Dendritic cell treated with granulocyte-macrophage colony-stimulating factor and Interleukin-4, amounts not matched to agents 40 ng/mL and 50 ng/mL, for 4 days (primary cell): Measurements from ENCODE around the gene RASGEF1C.

Experiments used
- H3K27ac Mint-ChIP-seq: one replicate; pipeline ENCODE4 v1.8.0; 2022; ENCODE audit warnings: mild to moderate bottlenecking, mixed read lengths
- H3K27me3 Mint-ChIP-seq: one replicate; pipeline ENCODE4 v1.8.0; 2022; ENCODE audit warnings: mild to moderate bottlenecking, mixed read lengths
- H3K36me3 Mint-ChIP-seq: one replicate; pipeline ENCODE4 v1.8.0; 2022; ENCODE audit warnings: low read depth, mixed read lengths
- H3K4me1 Mint-ChIP-seq: one replicate; pipeline ENCODE4 v1.8.0; 2022; ENCODE audit warnings: low read depth, mixed read lengths
- H3K4me3 Mint-ChIP-seq: one replicate; pipeline ENCODE4 v1.8.0; 2022; ENCODE audit warnings: mild to moderate bottlenecking, moderate library complexity, mixed read lengths
- H3K9me3 Mint-ChIP-seq: one replicate; pipeline ENCODE4 v1.8.0; 2022; ENCODE audit warnings: mixed read lengths
- intact Hi-C: fragments of 100-400 bp; cut with micrococcal nuclease; formaldehyde crosslinking; loops from one replicate; pipeline ENCODE4 v1.15.0; 2022

The RASGEF1C gene

DNA sequence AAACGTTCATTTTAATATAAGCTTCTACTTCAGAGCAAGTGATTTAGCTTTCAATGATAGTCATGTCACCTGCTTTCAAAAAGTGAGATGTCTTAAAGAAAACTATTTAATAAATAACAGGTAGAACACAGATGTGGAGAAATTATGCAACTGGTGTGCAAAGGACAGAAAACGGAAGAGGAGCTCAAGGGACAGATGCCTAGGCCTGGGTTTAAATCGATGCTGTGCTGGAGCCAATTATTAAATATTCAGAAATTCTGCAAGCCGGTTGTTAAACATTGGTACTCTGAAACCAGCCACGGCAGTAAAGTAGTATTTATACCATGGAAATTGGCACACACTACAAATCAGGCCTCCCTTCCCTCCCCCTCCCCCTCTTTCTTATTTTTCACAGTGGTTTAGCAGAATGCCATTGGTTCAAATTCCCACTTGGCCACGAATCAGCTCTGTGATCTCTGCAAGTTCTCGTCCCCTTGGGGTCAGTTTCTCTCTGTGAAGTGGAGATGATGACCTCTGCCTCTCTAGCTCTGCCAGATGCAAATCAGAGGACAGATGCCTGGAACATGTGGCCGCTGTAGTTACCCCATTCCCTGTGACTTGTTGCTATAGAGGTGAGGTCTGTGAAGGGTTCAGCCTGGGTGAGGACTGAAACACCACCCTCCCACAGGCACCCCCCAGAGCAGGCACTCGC lies 131.3 kb downstream of the RASGEF1C start:
- intact Hi-C loops: loop anchor here (10.0 kb wide), 1 partner anchor 163 kb away; no protein-coding TSS in a partner anchor
- Mint-ChIP-seq H3K4me3 (no peak overlapping the region), H3K36me3 (no peaks in the 10 kb centered on the region), H3K27ac (no peak overlapping the region), H3K4me1 (peaks cover 21% of the 10 kb centered on the region), H3K27me3 (peaks cover 38% of the 10 kb centered on the region), H3K9me3 (no peaks in the 10 kb centered on the region)

DNA sequence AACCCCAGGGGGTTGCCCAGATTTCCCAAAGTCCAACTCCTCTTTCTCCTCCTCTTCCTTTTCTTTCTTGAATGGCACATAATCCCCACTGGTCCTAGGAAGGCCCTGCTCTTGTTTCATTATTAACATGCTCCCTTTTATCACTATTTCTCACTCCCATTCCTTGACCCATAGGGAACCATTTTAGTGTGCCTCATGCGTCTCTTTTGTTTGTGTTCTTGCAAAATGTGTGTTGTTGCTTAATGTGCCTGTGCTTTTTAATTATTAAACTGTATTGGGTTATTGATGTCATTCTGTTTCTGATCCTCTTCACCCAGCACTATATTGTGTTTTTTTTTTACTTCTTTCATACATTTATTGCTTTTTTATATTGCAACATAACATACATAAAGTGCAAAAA lies 133.3 kb downstream of the RASGEF1C start:
- intact Hi-C loops: loop anchor here (10.0 kb wide), 1 partner anchor 161 kb away; no protein-coding TSS in a partner anchor
- H3K27me3 Mint-ChIP-seq: peaks cover 23% of the 10 kb centered on the region
- H3K27ac Mint-ChIP-seq: no peak overlapping the region
- no peak overlapping the region for H3K4me3 Mint-ChIP-seq
- no peaks in the 10 kb centered on the region for H3K9me3 Mint-ChIP-seq
- H3K36me3 Mint-ChIP-seq: peaks cover 6% of the 10 kb centered on the region
- peaks cover 30% of the 10 kb centered on the region for H3K4me1 Mint-ChIP-seq

DNA sequence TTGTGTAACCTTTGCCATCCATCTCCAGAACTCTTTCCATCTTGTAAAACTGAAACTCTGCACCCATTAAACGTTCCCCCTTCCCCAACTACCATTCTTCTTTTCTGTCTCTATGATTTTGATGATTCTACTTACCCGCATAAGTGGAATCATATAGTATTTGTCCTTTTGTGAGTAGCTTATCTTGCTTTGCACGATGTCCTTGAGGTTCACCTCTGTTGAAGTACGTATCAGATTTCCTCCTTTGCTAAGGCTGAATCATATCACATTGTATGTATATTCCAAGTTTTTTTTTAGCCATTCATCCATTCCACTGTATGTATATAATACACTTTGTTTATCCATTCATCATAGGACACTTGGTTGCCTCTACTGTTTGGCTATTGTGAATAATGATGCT lies 134.5 kb downstream of the RASGEF1C start:
- H3K9me3 Mint-ChIP-seq: no peaks in the 10 kb centered on the region
- no peak overlapping the region for H3K27ac Mint-ChIP-seq
- peaks cover 10% of the 10 kb centered on the region for H3K27me3 Mint-ChIP-seq
- H3K4me3 Mint-ChIP-seq: no peak overlapping the region
- H3K36me3 Mint-ChIP-seq: peaks cover 8% of the 10 kb centered on the region
- peaks cover 25% of the 10 kb centered on the region for H3K4me1 Mint-ChIP-seq
- intact Hi-C loops: loop anchor here (5.0 to 10.0 kb wide), 3 partner anchors 160 to 522 kb away; partner anchors contain the start of genes MGAT4B and RUFY1

DNA sequence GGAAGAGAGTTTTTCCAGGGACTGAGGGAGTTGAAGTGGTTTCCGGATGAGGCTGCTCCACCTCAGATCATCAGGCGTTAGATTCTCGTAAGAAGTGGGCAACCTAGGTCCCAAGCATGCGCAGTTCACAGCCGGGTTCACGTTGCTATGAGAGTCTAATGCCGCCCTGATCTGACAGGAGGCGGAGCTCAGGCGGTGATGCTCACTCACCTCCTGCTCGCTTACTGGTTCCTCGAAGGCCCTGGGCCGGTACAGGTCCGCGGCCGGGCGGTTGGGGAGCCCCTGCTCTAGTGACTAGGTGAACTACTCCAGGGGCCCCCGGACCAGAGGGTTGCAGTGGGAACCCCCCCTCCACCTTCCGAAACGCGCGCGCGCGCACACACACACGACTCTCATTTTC lies 136.5 kb downstream of the RASGEF1C start:
- peaks cover 8% of the 10 kb centered on the region for H3K36me3 Mint-ChIP-seq
- no peak overlapping the region for H3K4me3 Mint-ChIP-seq
- intact Hi-C loops: loop anchor here (5.0 to 10.0 kb wide), 3 partner anchors 158 to 520 kb away; partner anchors contain the start of genes MGAT4B and RUFY1
- no peaks in the 10 kb centered on the region for H3K9me3 Mint-ChIP-seq
- peaks cover 3% of the 10 kb centered on the region for H3K27me3 Mint-ChIP-seq
- H3K4me1 Mint-ChIP-seq: peaks cover 29% of the 10 kb centered on the region
- H3K27ac Mint-ChIP-seq: peak overlapping the region; percentile 96

GRCh38 chr5:180072256-180072548 lies 136.8 kb downstream of the RASGEF1C start:
- no peaks in the 10 kb centered on the region for H3K9me3 Mint-ChIP-seq
- H3K36me3 Mint-ChIP-seq: peaks cover 12% of the 10 kb centered on the region
- intact Hi-C loops: loop anchor here (5.0 to 10.0 kb wide), 3 partner anchors 157 to 520 kb away; partner anchors contain the start of genes MGAT4B and RUFY1
- H3K27ac Mint-ChIP-seq: peak overlapping the region; percentile 96
- peaks cover 3% of the 10 kb centered on the region for H3K27me3 Mint-ChIP-seq
- H3K4me1 Mint-ChIP-seq: peaks cover 33% of the 10 kb centered on the region
- H3K4me3 Mint-ChIP-seq: peak overlapping the region; percentile 81

- peaks cover 36% of the 10 kb centered on the region for H3K4me1 Mint-ChIP-seq
- H3K4me3 Mint-ChIP-seq: peak within 1 kb of the TSS; percentile 92
- peak within 1 kb of the TSS; percentile 96 for H3K27ac Mint-ChIP-seq
- H3K27me3 Mint-ChIP-seq: peaks cover 3% of the 10 kb centered on the region
- no peaks in the 10 kb centered on the region for H3K9me3 Mint-ChIP-seq
- intact Hi-C loops: loop anchor here (2.0 to 10.0 kb wide), 4 partner anchors 19 to 519 kb away; partner anchors contain the start of genes MGAT4B and RUFY1
- peaks cover 15% of the 10 kb centered on the region for H3K36me3 Mint-ChIP-seq
Measured at GRCh38 chr5:180071531-180072255, 137.3 kb downstream of the RASGEF1C start, which contains the start of gene RNF130. Gene RNF130 (minus strand): TSS chr5:180071759. CDS start chr5:180071702, 57 bp downstream.

GRCh38 chr5:180070756-180071530 lies 138.1 kb downstream of the RASGEF1C start:
- peak overlapping the region; percentile 92 for H3K4me3 Mint-ChIP-seq
- intact Hi-C loops: loop anchor here (2.0 to 10.0 kb wide), 4 partner anchors 20 to 519 kb away; partner anchors contain the start of genes MGAT4B and RUFY1
- peaks cover 6% of the 10 kb centered on the region for H3K9me3 Mint-ChIP-seq
- peak overlapping the region; percentile 96 for H3K27ac Mint-ChIP-seq
- H3K36me3 Mint-ChIP-seq: peaks cover 21% of the 10 kb centered on the region
- H3K27me3 Mint-ChIP-seq: peaks cover 3% of the 10 kb centered on the region
- peaks cover 41% of the 10 kb centered on the region for H3K4me1 Mint-ChIP-seq

- peak overlapping the region; percentile 92 for H3K4me3 Mint-ChIP-seq
- intact Hi-C loops: loop anchor here (2.0 to 10.0 kb wide), 4 partner anchors 21 to 517 kb away; partner anchors contain the start of genes MGAT4B and RUFY1
- peaks cover 8% of the 10 kb centered on the region for H3K9me3 Mint-ChIP-seq
- H3K27me3 Mint-ChIP-seq: peaks cover 2% of the 10 kb centered on the region
- peaks cover 25% of the 10 kb centered on the region for H3K36me3 Mint-ChIP-seq
- peak overlapping the region; percentile 96 for H3K27ac Mint-ChIP-seq
- H3K4me1 Mint-ChIP-seq: peaks cover 43% of the 10 kb centered on the region
Measured at GRCh38 chr5:180069589-180070247, 139.3 kb downstream of the RASGEF1C start.

- Mint-ChIP-seq H3K9me3 (peaks cover 8% of the 10 kb centered on the region), H3K27me3 (no peaks in the 10 kb centered on the region)
Measured at GRCh38 chr5:180068519-180069090, 140.4 kb downstream of the RASGEF1C start.

DNA sequence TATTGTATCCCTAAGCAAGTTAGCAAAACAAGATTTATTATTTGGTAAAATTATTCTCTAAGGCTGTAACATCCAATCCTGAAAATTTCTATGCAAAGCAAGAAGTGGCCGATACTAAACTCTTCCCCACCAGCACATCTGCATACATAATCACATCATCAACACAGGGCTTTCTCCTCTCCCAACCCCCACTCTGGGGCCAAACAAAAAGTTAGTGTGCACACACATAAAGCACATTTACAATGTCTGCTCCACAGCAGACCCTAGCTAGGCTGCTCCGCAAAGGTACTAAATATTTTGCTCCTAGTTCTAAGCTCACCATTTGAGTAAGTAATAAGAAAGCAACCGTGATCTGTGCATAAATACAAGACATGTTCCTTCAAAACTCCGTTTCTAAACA lies 141.0 kb downstream of the RASGEF1C start:
- intact Hi-C loops: no loop called here
- Mint-ChIP-seq H3K27ac (no peak overlapping the region), H3K9me3 (peaks cover 8% of the 10 kb centered on the region), H3K36me3 (peaks cover 40% of the 10 kb centered on the region), H3K27me3 (no peaks in the 10 kb centered on the region), H3K4me1 (peaks cover 56% of the 10 kb centered on the region), H3K4me3 (peak overlapping the region; percentile 35)

More at GRCh38 chr5:180068519-180069090, 140.4 kb downstream of the RASGEF1C start:
- Mint-ChIP-seq H3K4me3 (peak overlapping the region; percentile 35), H3K4me1 (peaks cover 52% of the 10 kb centered on the region), H3K27ac (no peak overlapping the region), H3K36me3 (peaks cover 34% of the 10 kb centered on the region)
- intact Hi-C loops: no loop called here

DNA sequence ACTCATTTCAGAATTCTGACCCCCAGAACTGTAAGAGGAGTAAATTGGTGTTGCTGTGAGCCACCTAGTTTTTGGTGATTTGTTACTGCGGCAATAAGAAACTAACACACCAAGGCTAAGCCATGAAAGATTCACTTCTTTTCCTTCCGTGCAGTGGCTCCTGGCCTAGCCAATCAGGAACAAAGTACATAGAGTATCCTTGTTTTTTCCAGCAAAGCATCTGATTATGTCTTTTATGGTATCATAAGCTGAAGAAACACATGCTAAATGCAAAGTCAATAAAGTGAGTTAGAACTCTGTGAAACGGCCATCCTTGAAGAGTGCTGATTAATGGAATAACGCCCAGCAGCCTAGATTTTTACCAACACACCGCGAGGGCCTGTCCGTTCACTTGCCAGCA lies 148.8 kb downstream of the RASGEF1C start:
- Mint-ChIP-seq H3K4me1 (peaks cover 67% of the 10 kb centered on the region), H3K9me3 (no peaks in the 10 kb centered on the region), H3K4me3 (no peak overlapping the region), H3K27ac (no peak overlapping the region), H3K36me3 (peaks cover 50% of the 10 kb centered on the region), H3K27me3 (no peaks in the 10 kb centered on the region)
- intact Hi-C loops: no loop called here

DNA sequence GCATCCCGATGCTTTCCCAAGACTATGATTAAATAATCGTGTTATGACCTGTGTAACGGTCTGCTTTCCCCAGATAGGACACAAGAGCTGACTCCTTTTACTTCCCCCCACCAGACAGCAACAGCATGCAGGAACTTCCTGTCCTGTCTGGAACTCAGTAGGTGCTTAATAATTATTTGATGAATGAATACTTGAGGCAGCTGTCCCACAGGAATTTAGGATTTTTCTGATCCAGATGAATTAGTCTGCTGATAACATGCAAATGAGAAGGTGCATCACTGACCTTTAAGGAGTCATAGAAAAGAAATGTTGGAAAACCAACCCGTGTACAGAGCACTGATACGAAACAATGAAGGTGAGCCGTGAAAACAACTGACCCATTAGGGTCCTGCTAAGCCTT lies 149.7 kb downstream of the RASGEF1C start:
- intact Hi-C loops: no loop called here
- Mint-ChIP-seq H3K27me3 (no peaks in the 10 kb centered on the region), H3K27ac (no peak overlapping the region), H3K4me1 (peaks cover 70% of the 10 kb centered on the region), H3K4me3 (no peak overlapping the region), H3K9me3 (no peaks in the 10 kb centered on the region), H3K36me3 (peaks cover 47% of the 10 kb centered on the region)

GRCh38 chr5:180056153-180056552 lies 152.9 kb downstream of the RASGEF1C start:
- Mint-ChIP-seq H3K27ac (no peak overlapping the region), H3K4me1 (peaks cover 72% of the 10 kb centered on the region), H3K9me3 (no peaks in the 10 kb centered on the region), H3K27me3 (no peaks in the 10 kb centered on the region), H3K4me3 (no peak overlapping the region), H3K36me3 (peaks cover 48% of the 10 kb centered on the region)
- intact Hi-C loops: no loop called here
